HepG2 (cell line): ENCODE measurements around the gene UHMK1. TPM values are rescaled to one million over a fixed set of nuclear protein-coding genes. Genes with fewer than 3 reads are reported as not detected.

Source experiments
- ATAC-seq: fragments of 200-7000 bp; cut with Tn5 transposase; 3 replicates; pipeline ENCODE4 v1.9.1; 2020; ENCODE audit warnings: mild to moderate bottlenecking, moderate library complexity
- BruUV-seq: library from RNA; stranded (reverse); fragments of 400-500 nt; replicated peaks from 2 replicates; lab custom pipeline; 2021; lab: Mats Ljungman, UMichigan
- CTCF ChIA-PET: fragments of 300-600 bp; formaldehyde crosslinking; extraction: SDS; loops from one replicate; lab custom pipeline; 2021; ENCODE audit warnings: low total read pairs, inconsistent platforms, low intra/inter-chr PET ratio; lab: Yijun Ruan, JAX
- POLR2A ChIA-PET: fragments of 350-600 bp; sonication (Branson Sonifier 250); formaldehyde crosslinking; loops from one replicate; lab custom pipeline; 2020; ENCODE audit warnings: antibody characterized with exemption, inconsistent platforms; lab: Yijun Ruan, JAX
- DNase-seq: peaks from one replicate; pipeline ENCODE4 v3.0.0-alpha.2; 2015; ENCODE audit warnings: low spot score
- FAIRE-seq: peaks from 3 replicates; lab custom pipeline; 2011; peaks lifted over from hg19 to GRCh38; lab: Jason Lieb, UNC
- H2AFZ ChIP-seq: one replicate; pipeline ENCODE4 v1.6.1; 2011; ENCODE audit warnings: low read length, inconsistent platforms
- H3K27ac ChIP-seq: fragments of 300-600 bp; 3 replicates; pipeline ENCODE4 v1.8.0; 2011; ENCODE audit warnings: mixed run types, mild to moderate bottlenecking, mixed read lengths, low read length, inconsistent platforms; ENCODE audit not compliant: insufficient read depth; ENCODE audit errors: extremely low read length
- H3K27me3 ChIP-seq, 2 experiments: fragments of 200-600 bp in 1 of 2; 2 replicates in 1 of 2; 3 replicates in 1 of 2; pipeline versions ENCODE4 v1.6.0 to v1.8.0; 2011; ENCODE audit warnings: low read length in 2 of 2, mild to moderate bottlenecking in 2 of 2, moderate library complexity in 2 of 2, inconsistent platforms in 1 of 2; ENCODE audit not compliant: insufficient read depth in 2 of 2, control insufficient read depth in 1 of 2
- H3K36me3 ChIP-seq, 2 experiments: fragments of 200-600 bp in 1 of 2; replicated peaks in 1 of 2; 2 replicates in 1 of 2; 3 replicates in 1 of 2; pipeline versions ENCODE4 v1.5.1 to v1.8.0; 2011; ENCODE audit warnings: low read length in 2 of 2, inconsistent platforms in 1 of 2; ENCODE audit not compliant: insufficient read depth in 2 of 2, control insufficient read depth in 1 of 2
- H3K4me1 ChIP-seq: 2 replicates; pipeline ENCODE4 v1.5.1; 2012; ENCODE audit warnings: low read length, inconsistent platforms; ENCODE audit not compliant: insufficient read depth
- H3K4me2 ChIP-seq: 2 replicates; pipeline ENCODE4 v1.6.0; 2011; ENCODE audit warnings: low read depth, low read length, inconsistent platforms
- H3K4me3 ChIP-seq, 3 experiments: fragments of 200-600 bp in 1 of 3; sonication (generic), shearing (Covaris generic) in 1 of 3; replicated peaks in 1 of 3; 2 replicates each; pipeline ENCODE4 v1.5.1; 2011 to 2016; ENCODE audit warnings: low read length in 3 of 3, inconsistent platforms in 2 of 3, low read depth in 2 of 3, mild to moderate bottlenecking in 2 of 3, control low read depth in 1 of 3, mixed read lengths in 1 of 3; ENCODE audit not compliant: insufficient read depth in 1 of 3
- H3K79me2 ChIP-seq: one replicate; pipeline ENCODE4 v1.6.1; 2011; ENCODE audit warnings: low read length, inconsistent platforms; ENCODE audit not compliant: insufficient read depth
- H3K9ac ChIP-seq: 2 replicates; pipeline ENCODE4 v1.6.0; 2011; ENCODE audit warnings: mild to moderate bottlenecking, low read depth, low read length, inconsistent platforms; ENCODE audit not compliant: insufficient read depth
- H3K9me3 ChIP-seq: 2 replicates; pipeline ENCODE4 v1.5.1; 2012; ENCODE audit warnings: mild to moderate bottlenecking, low read length
- H4K20me1 ChIP-seq: 2 replicates; pipeline ENCODE4 v1.6.0; 2011; ENCODE audit warnings: inconsistent platforms, mild to moderate bottlenecking, low read length, moderate library complexity; ENCODE audit not compliant: insufficient read depth
- DMAP1 ChIP-seq: IDR thresholded peaks from 2 replicates; pipeline ENCODE4 v1.6.1; 2016
- EHMT2 ChIP-seq: fragments of 200-600 bp; sonication (generic); IDR thresholded peaks from 2 replicates; pipeline ENCODE4 v1.7.0; 2017; ENCODE audit warnings: antibody characterized with exemption, low read depth, low read length, borderline replicate concordance
- ERF ChIP-seq: IDR thresholded peaks from 2 replicates; pipeline ENCODE4 v1.6.1; 2018; ENCODE audit warnings: missing biosample characterization, missing genetic modification reagents
- MXD4 ChIP-seq: IDR thresholded peaks from 2 replicates; pipeline ENCODE4 v1.6.1; 2016; ENCODE audit warnings: mild to moderate bottlenecking, missing biosample characterization, missing genetic modification reagents
- RARA ChIP-seq: IDR thresholded peaks from 2 replicates; pipeline ENCODE4 v1.6.1; 2016; ENCODE audit warnings: missing genetic modification reagents, missing compliant biosample characterization
- ZNF354B ChIP-seq: sonication (generic); formaldehyde crosslinking; IDR thresholded peaks from 2 replicates; pipeline ENCODE4 v1.8.0; 2022; ENCODE audit warnings: mild to moderate bottlenecking, missing genetic modification reagents
- ZNF556 ChIP-seq: sonication (generic); formaldehyde crosslinking; IDR thresholded peaks from 2 replicates; pipeline ENCODE4 v1.4.0; 2020; ENCODE audit warnings: mild to moderate bottlenecking, missing genetic modification reagents, borderline replicate concordance
- ZNF562 ChIP-seq: sonication (generic); formaldehyde crosslinking; IDR thresholded peaks from 2 replicates; pipeline ENCODE4 v1.8.0; 2022; ENCODE audit warnings: missing genetic modification reagents, borderline replicate concordance
- ZNF567 ChIP-seq: sonication (generic); formaldehyde crosslinking; IDR thresholded peaks from 2 replicates; pipeline ENCODE4 v1.8.1; 2023; ENCODE audit warnings: mild to moderate bottlenecking, missing genetic modification reagents, borderline replicate concordance
- WGBS: methylation state at CpG from one replicate; pipeline ENCODE4 v1.1.6; 2017; ENCODE audit warnings: low lambda C conversion rate; 5-methylcytosine and 5-hydroxymethylcytosine counted together
- in situ Hi-C: cut with HindIII; loops from 2 replicates; pipeline ENCODE4 v1.10.0; 2017; ENCODE audit warnings: low pct_unique_long_range_greater_than_20kb; ENCODE audit not compliant: extremely low pct_ligation_motif_present
- intact Hi-C: fragments of 100-400 bp; cut with micrococcal nuclease; formaldehyde crosslinking; loops from one replicate; pipeline ENCODE4 v1.10.0; 2022; ENCODE audit not compliant: unreplicated experiment
- polyA plus RNA-seq, 8 experiments: library from polyadenylated mRNA; depleted of rRNA in 3 of 8; stranded (reverse) in 7 of 8; unstranded in 1 of 8; fragments of >200 nt; fragmentation: Illumina TruSeq in 4 of 8; extraction: Trizol in 4 of 8; gene quantifications; 2 replicates each; pipeline versions ENCODE4 v1.2.1 to v1.2.3, GENCODE V29; 2011 to 2016; ENCODE audit warnings: low read depth in 4 of 8, missing spikeins in 1 of 8, mixed read lengths in 1 of 8; ENCODE audit not compliant: insufficient read depth in 1 of 8
- total RNA-seq, 5 experiments: library from RNA; depleted of rRNA; stranded (reverse); fragments of >200 nt; fragmentation: Illumina TruSeq; extraction: Trizol; gene quantifications; 2 replicates each; pipeline ENCODE4 v1.2.3, GENCODE V29; 2016; ENCODE audit warnings: low read depth in 1 of 5
- TF ChIP-seq, protein P1 (sequence below): sonication (generic); formaldehyde crosslinking; IDR thresholded peaks from 2 replicates; pipeline ENCODE4 v1.4.0; 2020; ENCODE audit warnings: missing genetic modification reagents, low read depth, mild to moderate bottlenecking, borderline replicate concordance
- TF ChIP-seq, protein P2 (sequence below): sonication (generic); formaldehyde crosslinking; IDR thresholded peaks from 2 replicates; pipeline ENCODE4 v1.4.0; 2020; ENCODE audit warnings: missing genetic modification reagents, borderline replicate concordance

Gene UHMK1
- total and polyA plus RNA-seq, 2 of the 13 experiments (the other 11 are each of a cell fraction or from before 2014, with no cell fraction given), result 12.9 to 20.0 TPM

DNA sequence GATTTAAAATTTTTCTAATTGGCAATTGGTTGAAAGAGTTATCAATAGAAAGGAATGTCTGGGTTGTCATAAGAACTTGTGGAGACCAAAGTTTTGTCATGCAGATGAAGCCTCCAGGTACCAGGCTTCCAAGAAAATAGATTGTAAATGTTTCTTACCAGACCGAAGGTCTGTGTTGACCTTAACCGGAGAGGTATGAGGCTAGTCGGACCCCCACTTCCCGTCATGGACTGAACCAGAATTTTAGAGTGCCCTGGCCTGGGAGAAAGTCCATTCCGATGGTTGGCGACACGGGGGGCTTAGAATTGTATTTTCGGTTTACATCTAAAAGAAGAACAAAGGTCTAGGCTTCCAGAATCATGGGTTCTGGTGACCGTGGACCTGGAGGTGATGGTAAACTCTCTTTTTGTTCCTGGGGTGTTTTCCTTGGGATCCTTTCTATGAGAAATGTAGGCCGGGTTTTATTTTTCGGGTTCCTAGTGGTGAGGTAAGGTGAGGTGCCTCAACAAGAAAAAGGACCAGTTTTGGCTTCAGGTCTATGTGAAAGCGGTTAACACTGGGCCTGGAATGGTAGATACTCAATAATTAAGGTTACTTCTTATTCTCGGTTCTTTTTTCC, 405 bp upstream of the UHMK1 start:
- Histone ChIP-seq H3K9ac (peak overlapping the region; percentile 97), H4K20me1 (0 out of 2 replicates have a peak, but pooled peaks cover 6% of the 10 kb centered on the region), H3K27ac (peak overlapping the region; percentile 81), H3K79me2 (peaks cover 35% of the 10 kb centered on the region), H2AFZ (peak overlapping the region; percentile 99), H3K36me3 (peaks cover 2 to 22% of the 10 kb centered on the region in 2 experiments; a peak in 2 of 5 replicates), H3K4me1 (peaks cover 21% of the 10 kb centered on the region), H3K4me2 (peak overlapping the region; percentile 88), H3K27me3 (no peaks in the 10 kb centered on the region; a peak in 1 of 5 replicates), H3K4me3 (peak overlapping the region; percentile 91 to 95 (median 94)), H3K9me3 (no peaks in the 10 kb centered on the region)
- ChIA-PET POLR2A (no interaction called here), CTCF (no interaction called here)
- BruUV-seq, result TSS peak; percentile 53
- no peak for ATAC-seq
- intact Hi-C loops, result loop anchor here (5.0 to 10.0 kb wide), 2 partner anchors 72 to 440 kb away; no protein-coding TSS in a partner anchor
- TF ChIP-seq ZNF556 (CRISPR knock-in tag) (no peak), MXD4 (CRISPR knock-in tag) (no peak), ERF (CRISPR knock-in tag) (0 out of 2 replicates have a peak, but pooled peaks have one; percentile 2), DMAP1 (CRISPR knock-in tag) (0 out of 2 replicates have a peak, but pooled peaks have one; percentile 2), EHMT2 (peak; percentile 71; the same call in 1 of the 2 replicates), ZNF354B (CRISPR knock-in tag) (0 out of 2 replicates have a peak, but pooled peaks have one; percentile 8), ZNF562 (no peak), RARA (CRISPR knock-in tag) (no peak), ZNF567 (CRISPR knock-in tag) (no peak)
- TF ChIP-seq, protein P1, sequence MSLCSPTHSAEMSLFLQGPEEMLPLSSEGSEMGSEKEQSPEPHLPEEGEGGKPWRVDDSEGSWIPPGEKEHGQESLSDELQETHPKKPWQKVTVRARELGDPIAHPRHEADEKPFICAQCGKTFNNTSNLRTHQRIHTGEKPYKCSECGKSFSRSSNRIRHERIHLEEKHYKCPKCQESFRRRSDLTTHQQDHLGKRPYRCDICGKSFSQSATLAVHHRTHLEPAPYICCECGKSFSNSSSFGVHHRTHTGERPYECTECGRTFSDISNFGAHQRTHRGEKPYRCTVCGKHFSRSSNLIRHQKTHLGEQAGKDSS (CRISPR knock-in tag), result peak; percentile 2; the same call in 1 of the 2 replicates
- TF ChIP-seq, protein P2, sequence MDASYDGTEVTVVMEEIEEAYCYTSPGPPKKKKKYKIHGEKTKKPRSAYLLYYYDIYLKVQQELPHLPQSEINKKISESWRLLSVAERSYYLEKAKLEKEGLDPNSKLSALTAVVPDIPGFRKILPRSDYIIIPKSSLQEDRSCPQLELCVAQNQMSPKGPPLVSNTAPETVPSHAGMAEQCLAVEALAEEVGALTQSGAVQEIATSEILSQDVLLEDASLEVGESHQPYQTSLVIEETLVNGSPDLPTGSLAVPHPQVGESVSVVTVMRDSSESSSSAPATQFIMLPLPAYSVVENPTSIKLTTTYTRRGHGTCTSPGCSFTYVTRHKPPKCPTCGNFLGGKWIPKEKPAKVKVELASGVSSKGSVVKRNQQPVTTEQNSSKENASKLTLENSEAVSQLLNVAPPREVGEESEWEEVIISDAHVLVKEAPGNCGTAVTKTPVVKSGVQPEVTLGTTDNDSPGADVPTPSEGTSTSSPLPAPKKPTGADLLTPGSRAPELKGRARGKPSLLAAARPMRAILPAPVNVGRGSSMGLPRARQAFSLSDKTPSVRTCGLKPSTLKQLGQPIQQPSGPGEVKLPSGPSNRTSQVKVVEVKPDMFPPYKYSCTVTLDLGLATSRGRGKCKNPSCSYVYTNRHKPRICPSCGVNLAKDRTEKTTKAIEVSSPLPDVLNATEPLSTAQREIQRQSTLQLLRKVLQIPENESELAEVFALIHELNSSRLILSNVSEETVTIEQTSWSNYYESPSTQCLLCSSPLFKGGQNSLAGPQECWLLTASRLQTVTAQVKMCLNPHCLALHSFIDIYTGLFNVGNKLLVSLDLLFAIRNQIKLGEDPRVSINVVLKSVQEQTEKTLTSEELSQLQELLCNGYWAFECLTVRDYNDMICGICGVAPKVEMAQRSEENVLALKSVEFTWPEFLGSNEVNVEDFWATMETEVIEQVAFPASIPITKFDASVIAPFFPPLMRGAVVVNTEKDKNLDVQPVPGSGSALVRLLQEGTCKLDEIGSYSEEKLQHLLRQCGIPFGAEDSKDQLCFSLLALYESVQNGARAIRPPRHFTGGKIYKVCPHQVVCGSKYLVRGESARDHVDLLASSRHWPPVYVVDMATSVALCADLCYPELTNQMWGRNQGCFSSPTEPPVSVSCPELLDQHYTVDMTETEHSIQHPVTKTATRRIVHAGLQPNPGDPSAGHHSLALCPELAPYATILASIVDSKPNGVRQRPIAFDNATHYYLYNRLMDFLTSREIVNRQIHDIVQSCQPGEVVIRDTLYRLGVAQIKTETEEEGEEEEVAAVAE, result 0 out of 2 replicates have a peak, but pooled peaks have one; percentile 16
- FAIRE-seq, result no peak
- in situ Hi-C loops, result no loop called here
- no peak for DNase-seq
- 57% methylated on average over 13 of the region's 13 CpGs for WGBS
